ENCODE measurements around the gene QSOX2.

- TF ChIP-seq, protein P1, sequence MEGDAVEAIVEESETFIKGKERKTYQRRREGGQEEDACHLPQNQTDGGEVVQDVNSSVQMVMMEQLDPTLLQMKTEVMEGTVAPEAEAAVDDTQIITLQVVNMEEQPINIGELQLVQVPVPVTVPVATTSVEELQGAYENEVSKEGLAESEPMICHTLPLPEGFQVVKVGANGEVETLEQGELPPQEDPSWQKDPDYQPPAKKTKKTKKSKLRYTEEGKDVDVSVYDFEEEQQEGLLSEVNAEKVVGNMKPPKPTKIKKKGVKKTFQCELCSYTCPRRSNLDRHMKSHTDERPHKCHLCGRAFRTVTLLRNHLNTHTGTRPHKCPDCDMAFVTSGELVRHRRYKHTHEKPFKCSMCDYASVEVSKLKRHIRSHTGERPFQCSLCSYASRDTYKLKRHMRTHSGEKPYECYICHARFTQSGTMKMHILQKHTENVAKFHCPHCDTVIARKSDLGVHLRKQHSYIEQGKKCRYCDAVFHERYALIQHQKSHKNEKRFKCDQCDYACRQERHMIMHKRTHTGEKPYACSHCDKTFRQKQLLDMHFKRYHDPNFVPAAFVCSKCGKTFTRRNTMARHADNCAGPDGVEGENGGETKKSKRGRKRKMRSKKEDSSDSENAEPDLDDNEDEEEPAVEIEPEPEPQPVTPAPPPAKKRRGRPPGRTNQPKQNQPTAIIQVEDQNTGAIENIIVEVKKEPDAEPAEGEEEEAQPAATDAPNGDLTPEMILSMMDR (conservative IDR thresholded peaks at IDR 0.05), result no peak
- no peak for TF ChIP-seq EZH2 (IDR thresholded peaks at IDR 0.05; ENCODE audit: low read depth)
Observed at GRCh38 chr9:136233868-136234267, 11.7 kb downstream of the QSOX2 start.
